ENCODE results near the gene SELENOO.

The SELENOO gene

DNA sequence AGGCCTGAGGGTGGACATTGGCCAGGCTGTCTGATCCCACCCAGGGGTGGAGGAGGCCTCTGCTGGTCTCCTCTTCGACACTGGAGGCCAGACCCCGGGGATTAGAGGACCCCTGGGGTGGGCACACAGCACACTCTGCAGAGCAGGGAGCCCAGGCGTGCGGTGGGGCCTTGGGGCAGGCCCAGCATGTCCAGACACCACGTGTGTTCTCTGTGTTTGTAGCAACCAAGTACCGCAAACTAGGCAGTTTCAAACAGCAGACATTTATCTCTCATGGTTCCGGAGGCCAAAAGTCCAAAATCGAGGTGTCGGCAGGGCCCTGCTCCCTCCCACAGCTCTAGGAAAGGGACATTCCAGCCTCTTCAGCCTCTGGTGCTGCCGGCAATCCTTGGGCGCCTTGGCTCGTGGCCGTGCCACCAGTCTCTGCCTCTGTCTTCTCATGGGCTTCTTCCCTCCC, 28.8 kb upstream of the SELENOO start:
- DNase-seq, result no peak

DNA sequence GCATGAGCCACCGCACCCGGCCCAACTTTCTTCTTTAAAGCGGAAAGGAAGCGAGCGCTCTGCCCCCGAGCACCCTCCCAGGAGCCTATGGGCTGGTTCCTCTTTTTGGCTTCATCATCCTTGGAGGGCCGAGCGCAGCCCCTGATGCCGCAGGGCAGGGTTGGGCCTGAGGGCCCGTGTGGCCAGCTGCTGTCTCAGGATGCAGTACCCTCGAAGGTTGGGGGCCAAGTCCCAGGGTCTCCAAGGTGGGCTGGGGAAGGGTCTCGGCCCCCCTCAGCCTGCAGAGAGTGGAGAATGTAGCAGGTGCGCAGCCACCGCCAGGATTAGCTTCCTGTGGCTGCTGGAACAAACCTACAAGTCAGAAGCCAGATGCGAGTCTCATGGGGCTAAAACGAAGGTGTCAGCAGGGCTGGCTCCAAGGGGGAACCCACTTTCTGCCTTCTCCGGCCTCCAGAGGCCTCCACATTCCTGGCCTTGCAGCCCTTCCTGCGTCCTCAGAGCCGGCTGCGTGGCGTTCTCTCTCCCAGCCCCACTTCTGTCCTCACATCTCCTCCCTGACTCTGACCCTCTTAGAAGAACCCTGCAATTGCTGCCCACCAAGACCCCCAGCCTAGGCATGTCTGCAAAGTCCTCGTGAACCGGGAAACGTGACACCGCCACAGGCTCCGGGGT, 27.4 kb upstream of the SELENOO start:
- DNase-seq, result no peak

DNA sequence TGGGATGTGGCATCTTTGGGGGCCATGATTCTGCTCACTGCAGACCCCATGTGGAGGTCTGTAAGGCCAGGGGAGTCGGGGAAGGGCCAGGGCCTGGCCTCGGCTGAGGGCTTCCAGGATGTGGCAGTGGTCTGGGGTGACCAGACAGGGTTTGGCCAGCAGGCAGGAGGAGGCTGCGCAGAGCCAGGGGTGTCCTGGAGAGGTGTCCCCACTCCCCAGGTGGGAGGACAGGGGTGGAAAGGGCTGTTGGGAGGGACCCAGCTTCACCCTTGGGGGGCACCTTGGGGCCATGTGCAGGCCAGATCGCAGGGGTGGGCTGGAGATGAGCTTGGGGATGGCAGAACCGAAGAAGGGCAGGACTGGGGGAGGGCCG, 26.8 kb upstream of the SELENOO start:
- no peak for DNase-seq

GRCh38 chr22:50174382-50175190, 26.2 kb upstream of the SELENOO start:
- DNase-seq, result no peak

DNA sequence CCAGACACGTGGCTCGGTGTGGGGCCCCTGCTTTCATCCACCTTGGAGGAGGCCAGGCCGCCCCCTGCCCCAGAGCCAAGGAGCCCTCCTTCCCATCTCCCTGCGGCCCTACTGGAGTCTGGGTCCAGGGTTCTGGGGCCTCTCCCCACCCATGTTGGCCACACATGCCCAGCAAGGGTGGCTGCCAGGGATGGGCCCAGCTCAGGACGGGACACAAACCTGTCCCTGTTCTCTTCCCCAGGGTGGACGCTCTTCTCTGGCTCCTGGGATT, 25.7 kb upstream of the SELENOO start:
- no peak for DNase-seq

DNA sequence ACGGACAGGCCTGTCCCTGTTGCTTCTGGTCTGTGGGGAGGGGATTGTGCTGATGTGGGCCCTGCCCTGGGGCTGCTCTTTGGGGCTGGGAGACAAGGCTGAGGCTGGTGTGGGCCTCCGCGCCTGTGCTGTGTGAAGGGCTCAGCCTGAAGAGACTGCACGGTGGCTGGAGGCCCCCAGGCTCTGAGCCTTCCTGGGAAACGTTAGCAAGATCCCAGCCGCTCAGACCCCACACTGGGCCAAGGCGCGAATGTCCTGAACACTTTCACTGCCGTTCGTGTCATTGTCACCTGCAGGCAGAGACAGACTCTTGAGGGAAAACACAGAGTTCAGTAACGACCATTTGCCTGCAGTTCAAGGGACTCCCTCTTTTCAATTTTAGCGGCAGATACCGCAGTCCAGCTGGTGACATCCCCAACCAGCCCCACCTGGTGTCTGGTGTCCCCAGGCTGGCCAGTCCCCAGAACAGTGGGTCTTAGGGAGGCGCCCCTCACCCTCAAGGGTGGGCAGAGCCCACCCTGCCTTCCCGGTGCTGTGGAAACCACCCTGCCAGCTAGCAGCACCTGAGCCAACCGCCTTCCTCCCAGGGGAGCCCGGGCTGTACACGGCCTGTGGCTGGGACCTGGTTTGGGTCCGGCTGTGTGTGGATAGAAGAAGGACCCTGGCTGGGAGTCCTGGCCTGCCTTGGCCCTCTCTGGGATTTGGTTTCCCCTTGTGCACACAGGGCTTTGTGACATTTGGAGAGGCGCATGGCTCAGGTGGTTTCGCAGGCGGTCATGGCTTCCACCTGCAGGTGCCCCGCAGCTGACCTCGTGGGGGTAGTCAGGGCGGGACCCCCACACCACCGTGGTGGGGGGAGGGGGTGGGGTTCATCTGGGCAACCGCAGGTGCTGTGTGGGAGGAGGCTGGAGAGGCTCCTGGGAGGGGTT, 24.6 kb upstream of the SELENOO start:
- no peak for DNase-seq

GRCh38 chr22:50176850-50177536, 23.8 kb upstream of the SELENOO start:
- DNase-seq, result no peak

DNA sequence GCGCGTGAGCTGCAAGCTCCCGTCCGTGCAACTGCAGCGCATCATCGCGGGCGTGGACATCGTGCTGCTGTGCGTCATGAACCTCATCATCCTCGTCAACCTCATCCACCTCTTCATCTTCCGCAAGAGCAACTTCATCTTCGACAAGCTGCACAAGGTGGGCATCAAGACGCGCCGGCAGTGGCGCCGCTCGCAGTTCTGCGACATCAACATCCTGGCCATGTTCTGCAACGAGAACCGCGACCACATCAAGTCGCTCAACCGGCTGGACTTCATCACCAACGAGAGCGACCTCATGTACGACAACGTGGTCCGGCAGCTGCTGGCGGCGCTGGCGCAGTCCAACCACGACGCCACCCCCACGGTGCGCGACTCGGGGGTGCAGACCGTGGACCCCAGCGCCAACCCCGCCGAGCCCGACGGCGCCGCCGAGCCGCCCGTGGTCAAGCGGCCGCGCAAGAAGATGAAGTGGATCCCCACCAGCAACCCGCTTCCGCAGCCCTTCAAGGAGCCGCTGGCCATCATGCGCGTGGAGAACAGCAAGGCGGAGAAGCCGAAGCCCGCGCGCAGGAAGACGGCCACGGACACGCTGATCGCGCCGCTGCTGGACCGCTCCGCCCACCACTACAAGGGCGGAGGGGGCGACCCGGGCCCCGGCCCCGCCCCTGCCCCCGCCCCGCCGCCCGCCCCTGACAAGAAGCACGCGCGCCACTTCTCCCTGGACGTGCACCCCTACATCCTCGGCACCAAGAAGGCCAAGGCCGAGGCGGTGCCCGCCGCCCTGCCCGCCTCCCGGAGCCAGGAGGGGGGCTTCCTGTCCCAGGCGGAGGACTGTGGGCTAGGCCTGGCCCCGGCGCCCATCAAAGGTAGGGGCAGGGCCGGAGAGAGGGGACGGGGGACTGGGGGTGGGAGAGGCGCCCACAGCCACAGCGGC, 23.0 kb upstream of the SELENOO start:
- DNase-seq, result no peak

DNA sequence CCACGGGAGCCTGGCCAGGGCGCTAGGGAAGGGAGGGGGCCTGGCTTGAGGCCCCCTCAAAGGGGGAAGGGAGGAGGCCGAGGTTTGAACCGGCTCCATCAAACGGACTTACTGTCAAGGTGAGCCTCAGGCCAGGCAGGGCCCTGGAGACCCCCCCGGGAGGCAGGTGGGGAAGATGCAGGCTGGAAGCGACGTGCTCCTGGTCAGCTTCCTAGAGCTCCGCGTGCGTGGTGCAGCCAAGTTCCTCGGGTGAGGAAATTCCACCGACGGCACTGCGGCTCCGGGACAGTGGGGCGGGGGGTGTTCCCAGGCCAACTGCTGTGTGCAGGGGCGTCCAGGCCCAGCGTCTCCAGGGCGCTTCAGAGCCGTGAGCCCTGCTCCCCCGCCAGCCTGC, 22.3 kb upstream of the SELENOO start:
- DNase-seq, result no peak

DNA sequence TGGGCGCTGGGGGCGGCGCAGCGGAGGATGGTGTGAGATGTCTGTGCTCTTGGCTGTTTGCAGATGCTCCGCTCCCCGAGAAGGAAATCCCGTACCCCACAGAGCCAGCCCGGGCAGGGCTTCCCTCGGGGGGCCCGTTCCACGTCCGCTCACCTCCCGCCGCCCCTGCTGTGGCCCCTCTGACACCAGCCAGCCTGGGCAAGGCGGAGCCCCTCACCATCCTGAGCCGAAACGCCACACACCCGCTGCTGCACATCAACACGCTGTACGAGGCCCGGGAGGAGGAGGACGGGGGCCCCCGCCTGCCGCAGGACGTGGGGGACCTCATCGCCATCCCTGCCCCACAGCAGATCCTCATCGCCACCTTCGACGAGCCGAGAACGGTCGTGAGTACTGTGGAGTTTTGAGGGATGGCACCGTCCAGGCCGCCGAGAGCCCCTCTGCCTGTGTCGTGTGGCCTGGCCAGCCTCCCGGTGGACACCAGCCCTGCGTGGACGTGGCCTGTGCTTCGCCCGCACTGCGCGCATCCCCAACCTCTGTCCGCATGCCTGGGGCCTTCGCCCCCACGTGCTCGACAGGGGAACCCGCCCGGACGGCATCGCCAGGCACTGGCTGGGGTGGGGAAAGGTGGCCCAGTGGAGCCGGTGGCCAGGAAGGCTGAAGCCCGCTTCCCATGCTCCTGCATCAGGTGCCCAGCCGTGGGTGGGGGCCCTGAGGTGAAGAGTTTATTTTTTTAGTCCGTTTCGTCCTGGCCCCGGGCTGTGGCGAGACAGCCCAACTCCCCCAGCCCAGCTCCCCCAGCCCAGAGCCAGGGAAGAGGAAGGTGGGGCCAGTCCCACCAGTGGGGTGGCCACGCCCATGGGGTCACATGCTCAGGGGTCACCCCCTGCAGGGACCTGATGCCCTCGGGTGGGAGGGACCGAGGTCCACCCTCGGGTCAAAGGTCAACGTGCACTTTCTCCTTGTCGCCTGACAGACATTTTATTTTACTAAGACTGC, 21.6 kb upstream of the SELENOO start:
- DNase-seq, result no peak

DNA sequence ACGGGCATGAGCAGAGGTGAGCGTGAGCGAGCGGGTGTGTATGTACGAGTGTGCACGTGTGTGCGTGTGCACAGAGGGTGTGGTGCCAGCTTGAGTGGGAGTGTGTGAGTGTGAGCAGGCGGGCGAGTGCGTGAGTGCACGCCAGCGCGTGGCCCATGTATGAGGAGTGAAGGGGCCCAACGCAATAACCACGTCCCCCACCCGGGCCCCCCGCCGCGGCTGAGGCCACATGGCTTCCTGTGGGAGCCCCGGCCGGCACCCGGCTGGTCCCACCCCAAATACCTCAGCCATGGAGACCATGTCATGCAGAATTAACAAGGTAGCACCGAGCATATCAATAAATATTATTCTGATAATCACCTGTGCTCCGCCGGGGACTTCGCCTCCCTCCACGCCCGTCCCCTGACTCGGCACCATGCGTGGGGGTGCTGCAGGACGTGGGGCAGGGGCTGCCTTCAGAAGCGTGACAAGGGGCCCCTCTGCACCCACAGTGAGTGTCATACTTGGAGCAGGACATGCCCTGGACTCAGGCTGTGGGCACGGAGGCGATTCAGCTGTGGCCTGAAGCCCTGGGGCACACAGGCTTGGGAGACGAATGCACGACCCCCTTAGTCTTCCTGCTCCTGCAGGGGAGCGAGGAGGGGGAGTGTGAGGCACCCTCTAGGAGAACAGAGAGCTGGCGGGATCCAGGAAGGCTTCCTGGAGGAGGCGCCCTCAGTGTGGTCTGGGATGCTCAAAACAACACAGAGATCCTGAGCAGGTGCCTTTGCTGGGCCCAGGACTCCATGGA, 20.7 kb upstream of the SELENOO start:
- DNase-seq, result no peak

GRCh38 chr22:50180727-50181521, 19.9 kb upstream of the SELENOO start:
- DNase-seq, result no peak

DNA sequence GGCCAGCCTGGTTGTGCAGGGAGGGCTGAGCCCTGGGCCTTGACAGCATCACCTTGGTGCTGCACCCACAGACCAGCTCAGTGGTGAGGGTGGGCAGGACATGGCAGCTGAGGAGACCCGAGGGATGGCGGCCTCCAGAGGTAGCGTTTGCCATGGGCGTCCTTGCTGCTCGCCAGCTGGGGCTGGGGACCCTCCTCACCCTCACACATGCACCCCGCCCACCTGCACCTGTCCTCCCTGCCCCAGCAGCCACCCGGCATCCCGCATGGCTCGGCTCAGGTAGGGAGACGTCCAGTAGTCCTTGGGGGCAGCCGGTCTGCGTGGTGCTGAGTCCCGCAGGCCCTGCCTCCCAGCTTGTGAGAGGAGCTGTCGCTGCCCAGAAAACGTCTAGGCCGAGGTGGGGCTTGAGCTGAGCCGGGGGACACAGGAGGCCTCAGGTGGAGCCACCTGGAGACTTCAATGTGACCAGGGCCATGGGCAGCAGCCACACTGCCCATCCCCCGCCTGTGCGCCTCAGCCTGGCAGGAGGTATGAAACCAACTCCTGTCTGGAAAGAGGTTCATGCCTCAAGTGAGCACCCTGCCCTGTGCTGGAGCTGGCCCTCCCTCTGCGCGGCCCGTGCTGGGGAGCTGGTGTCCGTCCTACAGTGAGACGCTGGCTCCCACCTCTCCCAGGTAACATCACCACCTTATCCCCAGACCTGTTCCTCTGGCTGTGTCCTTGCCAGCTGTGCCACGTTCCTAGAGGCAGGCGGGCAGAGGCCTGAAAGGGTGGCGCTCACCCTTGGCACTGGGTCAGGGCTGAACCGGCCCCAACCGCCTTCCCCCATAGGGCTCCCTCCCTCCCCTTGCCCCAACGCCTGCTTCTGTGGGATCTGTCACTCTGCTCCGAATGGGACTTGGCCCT, 18.4 kb upstream of the SELENOO start:
- DNase-seq, result no peak

GRCh38 chr22:50183141-50183971, 17.5 kb upstream of the SELENOO start:
- DNase-seq, result no peak

- DNase-seq, result no peak
These were observed 16.6 kb upstream of the SELENOO start for GRCh38 chr22:50184004-50184901.

- DNase-seq, result no peak
These were observed 15.9 kb upstream of the SELENOO start for GRCh38 chr22:50184902-50185374.

All from NCI-H526 treated with DMSO at 0.1 percent for 48 hours (cell line).